Large intestine (tissue), 3 donors: Measurements from ENCODE around the gene BCAS3. TPM values are rescaled to one million over a fixed set of nuclear protein-coding genes. Genes with fewer than 3 reads are reported as not detected.

Source experiments
- DNase-seq, 2 donors: peaks; one replicate each; pipeline versions ENCODE4 v3.0.0 to v3.0.0-alpha.2; 2013
- H3K27ac ChIP-seq: one replicate; pipeline ENCODE4 v1.5.1; 2013; ENCODE audit warnings: low read length
- H3K27me3 ChIP-seq: 2 replicates; pipeline ENCODE4 v1.6.1; 2013; ENCODE audit warnings: low read length; ENCODE audit not compliant: control insufficient read depth, insufficient read depth
- H3K36me3 ChIP-seq: 2 replicates; pipeline ENCODE4 v1.6.1; 2013; ENCODE audit warnings: low read length; ENCODE audit not compliant: control insufficient read depth, insufficient read depth
- H3K4me1 ChIP-seq: one replicate; pipeline ENCODE4 v1.6.1; 2013; ENCODE audit warnings: low read length; ENCODE audit not compliant: control insufficient read depth, insufficient read depth
- H3K4me3 ChIP-seq: one replicate; pipeline ENCODE4 v1.5.1; 2013; ENCODE audit warnings: low read length
- H3K9me3 ChIP-seq: one replicate; pipeline ENCODE4 v1.6.1; 2013; ENCODE audit warnings: mild to moderate bottlenecking, low read depth, low read length, moderate library complexity; ENCODE audit not compliant: control insufficient read depth
- WGBS: methylation state at CpG from one replicate; pipeline ENCODE4 v1.1.5; 2013; ENCODE audit warnings: low lambda C conversion rate; ENCODE audit not compliant: insufficient coverage; 5-methylcytosine and 5-hydroxymethylcytosine counted together
- polyA plus RNA-seq: library from polyadenylated mRNA; unstranded; fragments of 120-200 nt; gene quantifications from one replicate; pipeline ENCODE4 v1.2.1, GENCODE V29; 2013

BCAS3 gene
- polyA plus RNA-seq, 1 donor, result 9.7 TPM

DNA sequence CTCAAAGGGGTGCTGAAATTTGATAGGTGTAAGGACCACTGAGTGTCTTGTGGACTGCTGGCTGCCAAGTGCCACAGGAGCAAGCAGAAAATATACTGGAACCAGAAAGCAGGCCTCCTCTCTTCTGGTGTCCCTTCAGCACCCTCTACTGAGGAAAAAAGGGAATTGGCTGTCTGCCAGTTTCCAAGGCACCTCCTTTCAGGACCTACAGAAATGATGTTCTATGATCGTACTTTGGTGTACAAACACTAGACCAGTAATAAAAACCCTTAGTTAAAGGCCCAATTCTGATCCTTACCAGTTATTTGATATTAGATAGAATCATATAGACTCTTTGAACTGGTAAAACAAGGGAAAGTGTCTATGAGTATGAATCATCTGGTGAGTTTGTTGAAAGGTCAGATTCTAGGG, 35.8 kb upstream of the BCAS3 start:
- no peaks in the 10 kb centered on the region for H3K4me1 ChIP-seq
- H3K4me3 ChIP-seq, result no peak overlapping the region
- H3K27ac ChIP-seq, result no peak overlapping the region
- H3K36me3 ChIP-seq, result peaks cover 18% of the 10 kb centered on the region
- no CpG with 5 or more reads among the region's 1 CpG for WGBS
- no peaks in the 10 kb centered on the region for H3K9me3 ChIP-seq
- no peaks in the 10 kb centered on the region for H3K27me3 ChIP-seq
- peak; percentile 63 to 75 for DNase-seq

DNA sequence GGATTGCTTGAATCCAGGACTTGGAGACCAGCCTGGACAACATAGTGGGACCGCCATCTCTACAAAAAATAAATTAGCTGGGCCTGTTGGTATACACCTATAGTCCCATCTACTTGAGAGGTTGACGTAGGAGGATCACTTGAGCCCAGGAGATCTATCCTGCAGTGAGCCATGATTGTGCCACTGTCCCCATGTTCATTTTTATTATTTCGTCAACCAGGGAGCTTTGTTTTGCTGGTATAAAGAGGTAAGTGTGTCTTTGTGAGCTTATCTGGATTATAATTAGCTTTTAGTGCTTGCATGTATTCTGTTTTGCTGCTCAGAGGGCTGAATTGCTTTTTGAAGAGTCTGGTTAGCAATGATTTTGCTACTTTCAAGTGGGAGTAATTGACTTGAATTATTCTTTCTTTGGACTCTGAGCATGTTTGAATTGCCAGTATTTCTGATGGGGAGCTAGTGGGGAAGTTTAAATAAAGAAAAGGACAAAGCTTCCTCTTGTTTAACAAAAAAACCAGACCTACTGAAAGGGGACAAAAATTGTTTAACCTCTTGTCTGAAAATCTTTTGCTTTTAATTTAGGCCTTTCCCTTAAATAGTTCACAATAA, 31.6 kb upstream of the BCAS3 start:
- Histone ChIP-seq H3K9me3 (no peaks in the 10 kb centered on the region), H3K36me3 (peaks cover 28% of the 10 kb centered on the region), H3K4me3 (no peak overlapping the region), H3K27me3 (no peaks in the 10 kb centered on the region), H3K27ac (no peak overlapping the region), H3K4me1 (no peaks in the 10 kb centered on the region)
- no CpG with 5 or more reads among the region's 3 CpGs for WGBS
- DNase-seq, result no peak

DNA sequence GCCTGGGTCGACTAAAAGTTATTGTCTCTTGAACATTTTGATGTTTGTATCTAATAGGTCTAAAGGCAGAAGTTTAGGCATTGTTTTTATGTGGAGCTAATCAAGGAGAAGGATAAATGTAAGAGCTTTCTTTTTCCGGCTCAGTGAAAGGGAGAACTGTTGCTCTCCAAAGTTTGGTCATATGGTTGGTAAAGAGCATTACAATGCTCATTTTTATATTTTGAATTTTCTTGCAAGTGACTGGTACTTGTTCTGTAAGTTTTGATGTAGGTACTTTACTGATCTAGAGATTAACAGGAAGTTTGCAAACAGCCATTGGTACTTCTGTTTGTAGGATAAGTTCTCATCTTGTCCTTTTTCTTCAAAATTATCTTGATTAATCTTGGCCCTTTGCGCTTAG, 30.9 kb upstream of the BCAS3 start:
- peaks cover 29% of the 10 kb centered on the region for H3K36me3 ChIP-seq
- no peaks in the 10 kb centered on the region for H3K27me3 ChIP-seq
- no peaks in the 10 kb centered on the region for H3K4me1 ChIP-seq
- H3K4me3 ChIP-seq, result no peak overlapping the region
- no peaks in the 10 kb centered on the region for H3K9me3 ChIP-seq
- no peak overlapping the region for H3K27ac ChIP-seq
- WGBS, result 68% methylated on average over 2 of the region's 3 CpGs
- DNase-seq, result no peak

DNA sequence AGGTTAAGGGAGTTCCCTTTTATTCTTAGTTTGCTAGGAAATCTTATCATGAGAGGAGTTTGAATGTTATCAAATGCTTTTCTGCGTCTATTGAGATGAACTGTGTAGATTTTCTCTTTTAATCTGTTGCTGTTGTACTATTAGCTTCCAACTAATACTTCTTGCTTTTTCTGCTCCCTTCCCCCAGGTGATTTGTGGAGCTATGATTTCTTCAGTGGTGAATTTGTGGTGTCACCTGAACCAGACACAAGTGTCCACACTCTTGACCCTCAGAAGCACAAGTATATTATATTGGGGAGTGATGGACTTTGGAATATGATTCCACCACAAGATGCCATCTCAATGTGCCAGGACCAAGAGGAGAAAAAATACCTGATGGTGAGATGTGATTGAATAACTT, 29.9 kb upstream of the BCAS3 start:
- DNase-seq, result no peak
- H3K27me3 ChIP-seq, result no peaks in the 10 kb centered on the region
- no peak overlapping the region for H3K27ac ChIP-seq
- H3K36me3 ChIP-seq, result peaks cover 29% of the 10 kb centered on the region
- WGBS, result 100% methylated on average over 1 of the region's 1 CpG
- no peaks in the 10 kb centered on the region for H3K9me3 ChIP-seq
- no peak overlapping the region for H3K4me3 ChIP-seq
- no peaks in the 10 kb centered on the region for H3K4me1 ChIP-seq

- no peaks in the 10 kb centered on the region for H3K27me3 ChIP-seq
- H3K4me1 ChIP-seq, result no peaks in the 10 kb centered on the region
- DNase-seq, result no peak
- WGBS, result 100% methylated on average over 1 of the region's 2 CpGs
- H3K36me3 ChIP-seq, result peaks cover 34% of the 10 kb centered on the region
- H3K4me3 ChIP-seq, result no peak overlapping the region
- H3K9me3 ChIP-seq, result no peaks in the 10 kb centered on the region
- no peak overlapping the region for H3K27ac ChIP-seq
Measured at GRCh38 chr17:60652454-60653247, 25.0 kb upstream of the BCAS3 start.

- Histone ChIP-seq H3K9me3 (no peaks in the 10 kb centered on the region), H3K4me3 (no peak overlapping the region), H3K4me1 (no peaks in the 10 kb centered on the region), H3K36me3 (peaks cover 34% of the 10 kb centered on the region), H3K27me3 (no peaks in the 10 kb centered on the region), H3K27ac (no peak overlapping the region)
- no peak for DNase-seq
- WGBS, result no CpG with 5 or more reads among the region's 1 CpG
Measured at GRCh38 chr17:60653569-60653968, 24.1 kb upstream of the BCAS3 start.

- Histone ChIP-seq H3K9me3 (no peaks in the 10 kb centered on the region), H3K27ac (no peak overlapping the region), H3K36me3 (peaks cover 14% of the 10 kb centered on the region), H3K27me3 (no peaks in the 10 kb centered on the region), H3K4me1 (no peaks in the 10 kb centered on the region), H3K4me3 (no peak overlapping the region)
- no peak for DNase-seq
- WGBS, result no CpG with 5 or more reads among the region's 5 CpGs
Measured at GRCh38 chr17:60656499-60656898, 21.2 kb upstream of the BCAS3 start.

GRCh38 chr17:60659156-60659555, 18.5 kb upstream of the BCAS3 start:
- H3K36me3 ChIP-seq, result peaks cover 19% of the 10 kb centered on the region
- no peak for DNase-seq
- no peaks in the 10 kb centered on the region for H3K9me3 ChIP-seq
- WGBS, result 60% methylated on average over 1 of the region's 1 CpG
- no peaks in the 10 kb centered on the region for H3K27me3 ChIP-seq
- no peaks in the 10 kb centered on the region for H3K4me1 ChIP-seq
- H3K27ac ChIP-seq, result no peak overlapping the region
- no peak overlapping the region for H3K4me3 ChIP-seq

- Histone ChIP-seq H3K4me1 (no peaks in the 10 kb centered on the region), H3K4me3 (no peak overlapping the region), H3K27ac (no peak overlapping the region), H3K36me3 (peaks cover 26% of the 10 kb centered on the region), H3K9me3 (no peaks in the 10 kb centered on the region), H3K27me3 (no peaks in the 10 kb centered on the region)
- WGBS, result 100% methylated on average over 2 of the region's 2 CpGs
- no peak for DNase-seq
Measured at GRCh38 chr17:60661489-60661888, 16.2 kb upstream of the BCAS3 start.

DNA sequence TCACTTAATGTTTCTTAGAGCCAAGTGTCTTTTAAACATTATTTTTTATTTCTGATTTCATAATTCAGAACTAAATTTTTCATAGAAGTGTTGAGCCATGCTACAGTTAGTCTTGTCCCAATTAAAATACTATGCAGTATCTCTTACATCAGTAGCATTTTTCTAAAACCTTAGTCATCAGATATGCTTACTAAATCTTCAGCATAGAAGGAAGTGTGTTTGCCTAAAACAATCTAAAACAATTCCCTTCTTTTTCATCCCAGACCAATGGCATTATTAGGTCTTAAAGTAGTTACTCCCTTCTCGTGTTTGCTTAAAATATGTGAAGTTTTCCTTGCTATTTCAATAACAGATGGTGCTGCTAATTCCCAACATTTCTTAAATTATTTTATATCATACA, 13.6 kb upstream of the BCAS3 start:
- Histone ChIP-seq H3K27ac (no peak overlapping the region), H3K36me3 (peaks cover 23% of the 10 kb centered on the region)

DNA sequence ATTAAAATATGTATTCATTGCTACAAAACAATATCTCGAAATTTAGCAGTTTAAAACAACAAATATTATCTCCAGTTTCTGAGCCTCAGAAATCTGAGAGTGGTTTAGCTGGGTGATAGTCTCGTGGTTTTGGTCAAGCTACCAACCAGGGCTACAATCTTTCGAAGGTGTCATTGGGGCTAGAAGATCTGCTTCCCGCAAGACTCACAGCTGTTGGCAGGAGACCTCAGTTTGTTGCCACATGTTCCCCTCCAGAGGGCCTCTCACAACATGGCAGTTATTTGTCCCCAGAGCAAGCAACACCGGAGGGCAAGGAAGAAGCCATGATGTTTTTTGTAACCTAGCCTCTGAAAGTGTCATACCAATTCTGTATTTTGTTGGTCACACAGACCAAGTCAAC, 12.0 kb upstream of the BCAS3 start:
- Histone ChIP-seq H3K4me1 (no peaks in the 10 kb centered on the region), H3K4me3 (no peak overlapping the region), H3K27me3 (no peaks in the 10 kb centered on the region), H3K27ac (no peak overlapping the region), H3K9me3 (no peaks in the 10 kb centered on the region), H3K36me3 (peaks cover 23% of the 10 kb centered on the region)
- no CpG with 5 or more reads among the region's 5 CpGs for WGBS
- no peak for DNase-seq

More for the DNA sequence above, 13.6 kb upstream of the BCAS3 start:
- no peaks in the 10 kb centered on the region for H3K27me3 ChIP-seq
- H3K4me3 ChIP-seq, result no peak overlapping the region
- H3K9me3 ChIP-seq, result no peaks in the 10 kb centered on the region
- no peak for DNase-seq
- no CpG with 5 or more reads among the region's 1 CpG for WGBS
- H3K4me1 ChIP-seq, result no peaks in the 10 kb centered on the region
